ENCODE results near the gene PSMD8. TPM values are rescaled to one million over a fixed set of nuclear protein-coding genes. Genes with fewer than 3 reads are reported as not detected.
"Not testable (repeated sequence)": the region's sequence is repeated elsewhere in the genome, so short reads cannot be mapped to it uniquely, and the experiment has no call there.

Gene PSMD8
- total RNA-seq, 2 donors from 2014 or later, result 49.4 to 68.7 TPM

DNA sequence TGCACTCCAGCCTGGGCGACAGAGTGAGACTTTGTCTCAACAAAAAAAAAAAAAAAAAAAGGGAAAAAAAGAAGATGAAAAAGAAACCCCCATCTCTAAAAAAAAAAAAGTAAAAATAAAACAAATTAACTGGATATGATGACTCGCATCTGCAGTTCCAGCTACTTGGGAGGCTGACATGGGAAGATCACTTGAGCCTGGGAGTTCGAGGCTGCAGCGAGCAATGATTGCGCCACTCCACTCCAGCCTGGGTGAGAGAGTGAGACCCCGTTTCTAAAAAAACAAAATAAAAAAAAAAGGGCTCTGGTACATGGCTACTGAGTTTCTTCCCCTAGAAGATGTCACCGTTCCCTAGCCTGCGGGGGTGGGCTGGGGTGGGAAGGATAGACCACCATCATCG, 41.1 kb upstream of the PSMD8 start:
- intact Hi-C loops (cut with DNase I), result no loop called here
- H3K27ac ChIP-seq, result no peak overlapping the region
- H3K36me3 ChIP-seq (replicated peaks in 1 of 2; ENCODE audit: insufficient read depth in 1 of 2, low read depth in 2 of 2), result no peaks in the 10 kb centered on the region
- H3K27me3 ChIP-seq, result no peaks in the 10 kb centered on the region
- 85 to 86% methylated on average over 9 of the region's 9 CpGs for WGBS, 2 donors
- TF ChIP-seq POLR2A (IDR thresholded peaks at IDR 0.05), result no peak
- TF ChIP-seq, protein P1, sequence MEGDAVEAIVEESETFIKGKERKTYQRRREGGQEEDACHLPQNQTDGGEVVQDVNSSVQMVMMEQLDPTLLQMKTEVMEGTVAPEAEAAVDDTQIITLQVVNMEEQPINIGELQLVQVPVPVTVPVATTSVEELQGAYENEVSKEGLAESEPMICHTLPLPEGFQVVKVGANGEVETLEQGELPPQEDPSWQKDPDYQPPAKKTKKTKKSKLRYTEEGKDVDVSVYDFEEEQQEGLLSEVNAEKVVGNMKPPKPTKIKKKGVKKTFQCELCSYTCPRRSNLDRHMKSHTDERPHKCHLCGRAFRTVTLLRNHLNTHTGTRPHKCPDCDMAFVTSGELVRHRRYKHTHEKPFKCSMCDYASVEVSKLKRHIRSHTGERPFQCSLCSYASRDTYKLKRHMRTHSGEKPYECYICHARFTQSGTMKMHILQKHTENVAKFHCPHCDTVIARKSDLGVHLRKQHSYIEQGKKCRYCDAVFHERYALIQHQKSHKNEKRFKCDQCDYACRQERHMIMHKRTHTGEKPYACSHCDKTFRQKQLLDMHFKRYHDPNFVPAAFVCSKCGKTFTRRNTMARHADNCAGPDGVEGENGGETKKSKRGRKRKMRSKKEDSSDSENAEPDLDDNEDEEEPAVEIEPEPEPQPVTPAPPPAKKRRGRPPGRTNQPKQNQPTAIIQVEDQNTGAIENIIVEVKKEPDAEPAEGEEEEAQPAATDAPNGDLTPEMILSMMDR (IDR thresholded peaks at IDR 0.05), result no peak
- H3K9me3 ChIP-seq, result no peaks in the 10 kb centered on the region
- H3K4me3 ChIP-seq, result no peak overlapping the region
- ATAC-seq (no peak), DNase-seq (no peak)
- H3K4me1 ChIP-seq, result peaks cover 6% of the 10 kb centered on the region

DNA sequence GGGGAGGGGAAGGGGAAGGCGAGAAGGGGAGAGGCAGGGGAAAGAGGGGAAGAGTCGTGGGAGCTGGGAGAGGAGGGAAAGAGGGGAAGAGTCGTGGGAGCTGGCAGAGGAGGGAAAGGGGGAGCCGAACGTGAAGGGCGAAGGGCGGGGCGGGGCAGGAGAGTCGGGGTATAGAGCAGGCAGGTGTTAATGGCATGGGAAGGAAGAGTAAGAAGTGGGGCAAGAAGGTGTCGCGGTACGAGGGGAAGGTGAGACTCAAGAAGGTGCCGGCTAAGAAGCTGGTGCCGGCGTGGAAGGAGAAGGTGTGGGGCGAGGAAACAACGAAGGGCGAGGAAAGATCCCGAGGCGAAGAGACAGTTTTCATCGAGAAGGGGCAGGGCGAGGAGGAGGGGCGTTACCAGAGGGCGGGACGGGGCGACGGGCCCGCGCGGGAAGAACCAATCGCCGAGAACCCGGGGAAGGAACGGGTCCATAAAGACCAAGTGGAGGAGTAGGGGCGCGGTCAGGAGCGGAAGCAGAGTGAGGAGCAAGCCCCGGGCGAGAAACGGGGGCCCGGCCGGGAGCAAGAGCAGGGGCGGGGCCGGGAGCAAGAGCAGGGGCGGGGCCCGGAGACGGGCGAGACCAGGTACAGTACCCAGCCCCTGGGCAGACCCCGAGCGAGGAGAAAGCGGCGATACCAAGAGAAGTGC, 38.3 kb upstream of the PSMD8 start:
- 0 to 1% methylated on average over 47 to 50 of the region's 52 CpGs for WGBS, 2 donors
- H3K4me3 ChIP-seq, result peak overlapping the region; percentile 51 to 66
- no peaks in the 10 kb centered on the region for H3K36me3 ChIP-seq (replicated peaks in 1 of 2; ENCODE audit: insufficient read depth in 1 of 2, low read depth in 2 of 2)
- no peaks in the 10 kb centered on the region for H3K9me3 ChIP-seq
- peaks cover 11% of the 10 kb centered on the region for H3K4me1 ChIP-seq
- TF ChIP-seq, protein P1 (IDR thresholded peaks at IDR 0.05), result no peak
- TF ChIP-seq POLR2A (IDR thresholded peaks at IDR 0.05), result peak in 2 of 3 donors; percentile 62 to 71
- H3K27ac ChIP-seq, result peak overlapping the region; percentile 89 to 93 (median 91)
- ATAC-seq (peak; percentile 84), DNase-seq (peak; percentile 94 to 96 (median 96))
- intact Hi-C loops (cut with DNase I), result loop anchor here (2.0 to 5.0 kb wide), 2 partner anchors 36 to 93 kb away; partner anchors contain the start of gene PSMD8
- no peaks in the 10 kb centered on the region for H3K27me3 ChIP-seq

DNA sequence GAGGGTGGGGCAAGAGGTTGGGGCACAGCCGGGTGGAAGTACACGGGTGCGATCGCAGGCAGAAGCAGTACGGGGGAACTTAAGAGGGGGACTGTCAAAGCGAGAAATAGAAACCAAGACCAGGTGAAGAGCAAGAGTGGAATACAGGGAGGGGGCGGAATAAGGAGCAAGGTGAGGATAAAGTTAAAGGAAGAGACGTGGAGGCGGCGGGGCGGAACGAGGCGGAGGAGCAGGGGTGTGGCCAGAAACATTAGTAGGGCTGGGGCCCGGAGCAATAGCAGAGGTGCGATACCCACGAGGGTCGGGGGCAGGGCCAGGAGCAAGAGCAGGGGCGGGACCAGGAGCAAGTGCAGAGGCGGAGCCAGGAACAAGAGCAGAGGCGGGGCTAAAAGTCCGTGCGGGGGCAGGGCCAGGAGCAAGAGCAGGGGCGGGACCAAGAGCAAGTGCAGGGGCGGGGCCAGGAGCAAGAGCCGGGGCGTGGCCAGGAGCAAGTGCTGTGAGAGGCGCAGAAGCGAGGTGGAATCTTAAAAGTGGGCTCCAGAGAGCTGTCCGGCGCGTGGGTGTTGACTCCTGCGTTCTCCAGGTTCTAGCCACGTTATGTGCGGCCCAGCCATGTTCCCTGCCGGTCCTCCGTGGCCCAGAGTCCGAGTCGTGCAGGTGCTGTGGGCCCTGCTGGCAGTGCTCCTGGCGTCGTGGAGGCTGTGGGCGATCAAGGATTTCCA, 37.6 kb upstream of the PSMD8 start:
- H3K27ac ChIP-seq, result peak overlapping the region; percentile 68 to 93 (median 90)
- no peaks in the 10 kb centered on the region for H3K36me3 ChIP-seq (replicated peaks in 1 of 2; ENCODE audit: insufficient read depth in 1 of 2, low read depth in 2 of 2)
- H3K4me1 ChIP-seq, result peaks cover 11% of the 10 kb centered on the region
- intact Hi-C loops (cut with DNase I), result loop anchor here (5.0 kb wide), 1 partner anchor 36 kb away; the partner anchor contains the start of gene PSMD8
- peak in 1 of 3 donors; percentile 41 for TF ChIP-seq POLR2A (IDR thresholded peaks at IDR 0.05)
- TF ChIP-seq, protein P1 (IDR thresholded peaks at IDR 0.05), result no peak
- 1 to 2% methylated on average over 38 to 41 of the region's 41 CpGs for WGBS, 2 donors
- H3K4me3 ChIP-seq, result peak overlapping the region; percentile 51 to 66
- no peaks in the 10 kb centered on the region for H3K27me3 ChIP-seq
- no peaks in the 10 kb centered on the region for H3K9me3 ChIP-seq
- ATAC-seq (peak; percentile 78), DNase-seq (peak; percentile 97 to 99 (median 98))

DNA sequence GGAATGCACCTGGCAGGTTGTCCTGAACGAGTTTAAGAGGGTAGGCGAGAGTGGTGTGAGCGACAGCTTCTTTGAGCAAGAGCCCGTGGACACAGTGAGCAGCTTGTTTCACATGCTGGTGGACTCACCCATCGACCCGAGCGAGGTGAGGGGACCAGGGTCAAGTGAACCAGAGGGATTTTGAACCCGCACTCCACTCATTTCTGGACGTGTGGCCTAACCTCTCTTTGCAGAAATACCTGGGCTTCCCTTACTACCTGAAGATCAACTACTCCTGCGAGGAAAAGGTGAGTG, 37.1 kb upstream of the PSMD8 start:
- 46 to 56% methylated on average over 7 to 10 of the region's 10 CpGs for WGBS, 2 donors

DNA sequence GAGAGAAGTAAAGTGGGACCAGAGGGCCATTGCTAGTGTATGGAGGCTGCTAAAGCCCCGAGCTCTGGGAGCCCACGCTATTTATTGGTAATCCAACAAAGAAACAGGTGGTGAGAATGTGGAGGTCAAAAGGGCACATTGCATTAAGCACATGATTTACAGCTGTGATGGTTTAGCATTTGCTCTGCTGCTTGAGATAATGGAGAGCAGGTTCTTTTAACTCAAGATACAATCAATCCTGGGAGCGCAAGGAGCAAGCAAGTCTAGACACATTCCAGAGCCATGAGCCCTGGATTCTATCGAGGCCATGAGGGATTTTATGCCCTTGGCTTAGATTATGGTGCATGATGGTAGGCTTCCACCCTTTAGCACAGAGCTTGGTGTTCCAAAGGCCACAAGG, 35.4 kb upstream of the PSMD8 start:
- H3K4me3 ChIP-seq; H3K27ac ChIP-seq; ATAC-seq; H3K27me3 ChIP-seq; H3K36me3 ChIP-seq (replicated peaks in 1 of 2; ENCODE audit: insufficient read depth in 1 of 2, low read depth in 2 of 2); DNase-seq; H3K9me3 ChIP-seq: not testable (repeated sequence)
- 48 to 74% methylated on average over 2 to 4 of the region's 4 CpGs for WGBS, 2 donors
- H3K4me1 ChIP-seq, result peaks cover 11% of the 10 kb centered on the region
- intact Hi-C loops (cut with DNase I), result loop anchor here (5.0 kb wide), 1 partner anchor 33 kb away; the partner anchor contains the start of gene PSMD8

More for the DNA sequence above, 37.1 kb upstream of the PSMD8 start:
- TF ChIP-seq, protein P1 (IDR thresholded peaks at IDR 0.05), result no peak
- TF ChIP-seq POLR2A (IDR thresholded peaks at IDR 0.05), result no peak
- Histone ChIP-seq H3K4me3 (no peak overlapping the region), H3K4me1 (peaks cover 11% of the 10 kb centered on the region), H3K27ac (peak overlapping the region; percentile 68 to 93 (median 90)), H3K9me3 (no peaks in the 10 kb centered on the region), H3K36me3 (replicated peaks in 1 of 2; ENCODE audit: insufficient read depth in 1 of 2, low read depth in 2 of 2) (no peaks in the 10 kb centered on the region), H3K27me3 (no peaks in the 10 kb centered on the region)
- ATAC-seq, result no peak
- intact Hi-C loops (cut with DNase I), result loop anchor here (5.0 kb wide), 1 partner anchor 35 kb away; the partner anchor contains the start of gene PSMD8
- DNase-seq, result no peak

All from body of pancreas (tissue), 4 donors.